ENCODE data around the gene TLE4. TPM values are rescaled to one million over a fixed set of nuclear protein-coding genes. Genes with fewer than 3 reads are reported as not detected.

The TLE4 gene
- total and polyA plus RNA-seq, 2 experiments from 2014 or later, result 45.8 to 72.9 TPM

DNA sequence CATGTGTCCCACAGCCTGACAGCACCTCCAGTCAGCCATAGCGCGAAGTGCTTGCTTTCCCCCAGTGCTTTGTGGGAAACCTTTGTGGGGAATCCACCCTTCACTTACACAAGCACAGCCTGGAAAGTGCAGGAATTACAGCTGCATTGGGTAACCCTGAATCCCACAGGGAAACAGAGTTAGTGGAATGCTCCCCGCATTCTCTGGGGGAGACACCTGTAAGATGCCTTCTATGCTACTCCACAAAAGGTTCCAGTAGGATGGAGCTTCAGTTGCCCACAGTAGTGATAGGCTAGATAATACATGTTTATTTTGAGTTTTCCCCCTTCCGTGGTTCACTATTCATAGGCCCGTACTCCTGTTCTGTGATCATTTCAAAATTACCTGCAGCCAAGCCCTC is 60.3 kb downstream of the TLE4 start (continued):
- TF ChIP-seq CREB1 (CRISPR knock-in tag; IDR thresholded peaks at IDR 0.05; ENCODE audit: low read depth), result no peak
- TF ChIP-seq POLR2AphosphoS5 (IDR thresholded peaks at IDR 0.05; ENCODE audit: low read depth), result no peak
- no peak for TF ChIP-seq EZH2 (IDR thresholded peaks at IDR 0.05; ENCODE audit: low read depth, unreplicated experiment)
- no peak for TF ChIP-seq NANOG (IDR thresholded peaks at IDR 0.05; ENCODE audit: borderline replicate concordance)
- TF ChIP-seq JUNB (IDR thresholded peaks at IDR 0.05; ENCODE audit: unreplicated experiment), result no peak
- TF ChIP-seq ZNF462 (CRISPR knock-in tag; IDR thresholded peaks at IDR 0.05), result no peak
- TF ChIP-seq, protein P1, sequence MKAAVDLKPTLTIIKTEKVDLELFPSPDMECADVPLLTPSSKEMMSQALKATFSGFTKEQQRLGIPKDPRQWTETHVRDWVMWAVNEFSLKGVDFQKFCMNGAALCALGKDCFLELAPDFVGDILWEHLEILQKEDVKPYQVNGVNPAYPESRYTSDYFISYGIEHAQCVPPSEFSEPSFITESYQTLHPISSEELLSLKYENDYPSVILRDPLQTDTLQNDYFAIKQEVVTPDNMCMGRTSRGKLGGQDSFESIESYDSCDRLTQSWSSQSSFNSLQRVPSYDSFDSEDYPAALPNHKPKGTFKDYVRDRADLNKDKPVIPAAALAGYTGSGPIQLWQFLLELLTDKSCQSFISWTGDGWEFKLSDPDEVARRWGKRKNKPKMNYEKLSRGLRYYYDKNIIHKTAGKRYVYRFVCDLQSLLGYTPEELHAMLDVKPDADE (IDR thresholded peaks at IDR 0.05), result no peak
- TF ChIP-seq STAT1 (IDR thresholded peaks at IDR 0.05; ENCODE audit: unreplicated experiment), result no peak

- no peaks in the 10 kb centered on the region for H3K9me2 ChIP-seq (ENCODE audit: insufficient read depth)
- no peak overlapping the region for H3K4me2 ChIP-seq
- H3K27ac Mint-ChIP-seq, result no peak overlapping the region
- H3K4me3 ChIP-seq, result no peak overlapping the region
- no peak overlapping the region for H3K4me3 Mint-ChIP-seq
- no peak for DNase-seq (ENCODE audit: low spot score)
- H3K9me3 Mint-ChIP-seq, result no peaks in the 10 kb centered on the region
- no peaks in the 10 kb centered on the region for H3K27me3 ChIP-seq (ENCODE audit: insufficient read depth)
- H3K4me1 Mint-ChIP-seq, result peaks cover 58% of the 10 kb centered on the region
- no peak overlapping the region for H3K27ac ChIP-seq (ENCODE audit: low read depth)
- ATAC-seq, result no peak
- H4K20me1 ChIP-seq (replicated peaks; ENCODE audit: insufficient read depth), result peaks cover 5% of the 10 kb centered on the region; the same call in 1 of the 2 replicates
- no peaks in the 10 kb centered on the region for H3F3A ChIP-seq (replicated peaks; ENCODE audit: low read depth)
- no peaks in the 10 kb centered on the region for H3K36me3 ChIP-seq (ENCODE audit: insufficient read depth)
- H3K4me1 ChIP-seq (ENCODE audit: insufficient read depth), result peaks cover 44% of the 10 kb centered on the region
- H2AFZ ChIP-seq, result no peak overlapping the region
- no peaks in the 10 kb centered on the region for H3K36me3 Mint-ChIP-seq (ENCODE audit: low read depth)
- H3K27me3 Mint-ChIP-seq (ENCODE audit: insufficient read depth, low read depth, poor library complexity), result peaks cover 3% of the 10 kb centered on the region
- peaks cover 35% of the 10 kb centered on the region for H3K79me2 ChIP-seq (replicated peaks; ENCODE audit: insufficient read depth)
- no peak for TF ChIP-seq ZNF462 (CRISPR knock-in tag; IDR thresholded peaks at IDR 0.05)
- TF ChIP-seq CREB1 (CRISPR knock-in tag; IDR thresholded peaks at IDR 0.05; ENCODE audit: low read depth), result no peak
- TF ChIP-seq NANOG (IDR thresholded peaks at IDR 0.05; ENCODE audit: borderline replicate concordance), result no peak
- no peak for TF ChIP-seq JUNB (IDR thresholded peaks at IDR 0.05; ENCODE audit: unreplicated experiment)
- no peak for TF ChIP-seq EZH2phosphoT487 (IDR thresholded peaks at IDR 0.05; ENCODE audit: unreplicated experiment)
- TF ChIP-seq EZH2 (IDR thresholded peaks at IDR 0.05; ENCODE audit: low read depth, unreplicated experiment), result no peak
These were observed 60.9 kb downstream of the TLE4 start for GRCh38 chr9:79632705-79633104.

Measured in GM23338 (cell line).